H9 (cell line): ENCODE measurements around the gene CLCNKA. TPM values are rescaled to one million over a fixed set of nuclear protein-coding genes. Genes with fewer than 3 reads are reported as not detected.
A peak's percentile ranks its signal among the peaks of the same experiment; 100 is the strongest.

Experiments
- DNase-seq: peaks from one replicate; pipeline ENCODE4 v3.0.0-alpha.2; 2017
- H2AFZ ChIP-seq: one replicate; pipeline ENCODE4 v1.6.1; 2013; ENCODE audit warnings: mild to moderate bottlenecking, low read length, control low read depth, moderate library complexity
- H2AK5ac ChIP-seq: 2 replicates; pipeline ENCODE4 v1.6.1; 2013; ENCODE audit warnings: low read length, control low read depth, mixed read lengths; ENCODE audit not compliant: insufficient read length
- H2BK120ac ChIP-seq: one replicate; pipeline ENCODE4 v1.6.1; 2013; ENCODE audit warnings: low read depth, mild to moderate bottlenecking, low read length, control low read depth, inconsistent platforms; ENCODE audit not compliant: poor library complexity, severe bottlenecking
- H2BK12ac ChIP-seq: 2 replicates; pipeline ENCODE4 v1.6.1; 2013; ENCODE audit warnings: low read length, control low read depth, mixed read lengths, low read depth; ENCODE audit not compliant: insufficient read length
- H2BK15ac ChIP-seq: 2 replicates; pipeline ENCODE4 v1.6.1; 2013; ENCODE audit warnings: low read depth, low read length, control low read depth
- H2BK20ac ChIP-seq: one replicate; pipeline ENCODE4 v1.6.1; 2013; ENCODE audit warnings: low read depth, mild to moderate bottlenecking, low read length, control low read depth, inconsistent platforms; ENCODE audit not compliant: poor library complexity, severe bottlenecking
- H2BK5ac ChIP-seq: 2 replicates; pipeline ENCODE4 v1.6.1; 2013; ENCODE audit warnings: low read length, control low read depth, mixed read lengths; ENCODE audit not compliant: insufficient read length
- H3K14ac ChIP-seq: 2 replicates; pipeline ENCODE4 v1.6.1; 2013; ENCODE audit warnings: low read length, control low read depth; ENCODE audit not compliant: insufficient read depth
- H3K18ac ChIP-seq: 2 replicates; pipeline ENCODE4 v1.6.1; 2013; ENCODE audit warnings: low read depth, mild to moderate bottlenecking, mixed read lengths, low read length, control low read depth; ENCODE audit not compliant: insufficient read length
- H3K23ac ChIP-seq: 2 replicates; pipeline ENCODE4 v1.6.1; 2013; ENCODE audit warnings: low read length, control low read depth, mixed read lengths, low read depth; ENCODE audit not compliant: insufficient read length
- H3K23me2 ChIP-seq: 2 replicates; pipeline ENCODE4 v1.6.1; 2013; ENCODE audit warnings: low read depth, mild to moderate bottlenecking, mixed read lengths, low read length, control low read depth; ENCODE audit not compliant: insufficient read length, poor library complexity, severe bottlenecking
- H3K27ac ChIP-seq: 2 replicates; pipeline ENCODE4 v1.5.1; 2013; ENCODE audit warnings: low read length, control low read depth, mixed read lengths, low read depth; ENCODE audit not compliant: insufficient read length
- H3K27me3 ChIP-seq: 2 replicates; pipeline ENCODE4 v1.6.1; 2013; ENCODE audit warnings: low read length, control low read depth, inconsistent platforms; ENCODE audit not compliant: insufficient read depth
- H3K4ac ChIP-seq: 2 replicates; pipeline ENCODE4 v1.6.1; 2013; ENCODE audit warnings: low read depth, mild to moderate bottlenecking, control low read depth, inconsistent platforms, low read length, moderate library complexity
- H3K4me1 ChIP-seq: 2 replicates; pipeline ENCODE4 v1.6.1; 2013; ENCODE audit warnings: low read length, control low read depth, inconsistent platforms; ENCODE audit not compliant: insufficient read depth
- H3K4me2 ChIP-seq: 2 replicates; pipeline ENCODE4 v1.6.1; 2013; ENCODE audit warnings: low read length, control low read depth, mixed read lengths; ENCODE audit not compliant: insufficient read length, insufficient read depth
- H3K56ac ChIP-seq: 2 replicates; pipeline ENCODE4 v1.6.1; 2013; ENCODE audit warnings: low read depth, mild to moderate bottlenecking, mixed read lengths, low read length, control low read depth; ENCODE audit not compliant: insufficient read length
- H3K79me1 ChIP-seq: 2 replicates; pipeline ENCODE4 v1.6.1; 2013; ENCODE audit warnings: low read depth, mild to moderate bottlenecking, moderate library complexity, low read length, control low read depth, inconsistent platforms; ENCODE audit not compliant: insufficient read depth, poor library complexity, severe bottlenecking
- H3K79me2 ChIP-seq: 2 replicates; pipeline ENCODE4 v1.6.1; 2013; ENCODE audit warnings: low read length, control low read depth, inconsistent platforms; ENCODE audit not compliant: insufficient read depth
- H3K9ac ChIP-seq: 2 replicates; pipeline ENCODE4 v1.6.1; 2013; ENCODE audit warnings: low read length, control low read depth, mixed read lengths; ENCODE audit not compliant: insufficient read length; ENCODE audit errors: extremely low read depth
- H3K9me3 ChIP-seq: one replicate; pipeline ENCODE4 v1.6.1; 2013; ENCODE audit warnings: low read depth, low read length, inconsistent platforms; ENCODE audit not compliant: control insufficient read depth
- H3T11ph ChIP-seq: one replicate; pipeline ENCODE4 v1.6.1; 2013; ENCODE audit warnings: mild to moderate bottlenecking, low read length, control low read depth, inconsistent platforms
- H4K20me1 ChIP-seq: one replicate; pipeline ENCODE4 v1.6.1; 2013; ENCODE audit not compliant: control insufficient read depth, insufficient read length, insufficient read depth
- H4K5ac ChIP-seq: 2 replicates; pipeline ENCODE4 v1.6.1; 2013; ENCODE audit warnings: low read depth, mild to moderate bottlenecking, mixed read lengths, low read length, control low read depth; ENCODE audit not compliant: insufficient read length
- H4K8ac ChIP-seq: replicated peaks from 2 replicates; pipeline ENCODE4 v1.6.1; 2013; ENCODE audit warnings: low read length, control low read depth, mixed read lengths, low read depth; ENCODE audit not compliant: insufficient read length
- H4K91ac ChIP-seq: 2 replicates; pipeline ENCODE4 v1.6.1; 2013; ENCODE audit warnings: low read depth, mild to moderate bottlenecking, moderate library complexity, mixed read lengths, low read length, control low read depth; ENCODE audit not compliant: insufficient read length
- H3K27ac Mint-ChIP-seq, 3 experiments: 2 replicates in 2 of 3; 3 replicates in 1 of 3; pipeline ENCODE4 v1.8.0; 2020 to 2021; ENCODE audit warnings: mixed read lengths in 3 of 3, mild to moderate bottlenecking in 1 of 3, moderate library complexity in 1 of 3
- H3K27me3 Mint-ChIP-seq: 2 replicates; pipeline ENCODE4 v1.8.0; 2021; ENCODE audit warnings: low read depth, mild to moderate bottlenecking, moderate library complexity, mixed read lengths
- H3K36me3 Mint-ChIP-seq, 3 experiments: 2 replicates in 2 of 3; 3 replicates in 1 of 3; pipeline ENCODE4 v1.8.0; 2020 to 2021; ENCODE audit warnings: low read depth in 3 of 3, mixed read lengths in 3 of 3; ENCODE audit not compliant: insufficient read depth in 1 of 3
- H3K4me1 Mint-ChIP-seq, 2 experiments: 2 replicates each; pipeline ENCODE4 v1.8.0; 2020; ENCODE audit warnings: mixed read lengths in 2 of 2
- H3K4me3 Mint-ChIP-seq, 2 experiments: 2 replicates in 1 of 2; 3 replicates in 1 of 2; pipeline ENCODE4 v1.8.0; 2020 to 2021; ENCODE audit warnings: mild to moderate bottlenecking in 2 of 2, mixed read lengths in 2 of 2, moderate library complexity in 1 of 2
- H3K9me3 Mint-ChIP-seq, 2 experiments: 2 replicates in 1 of 2; 3 replicates in 1 of 2; pipeline ENCODE4 v1.8.0; 2020; ENCODE audit warnings: mild to moderate bottlenecking in 2 of 2, mixed read lengths in 2 of 2, moderate library complexity in 1 of 2
- WGBS: extraction: QIAGEN DNeasy Blood & Tissue Kit; methylation state at CpG from one replicate; pipeline ENCODE4 v1.1.7; 2013; ENCODE audit warnings: missing lambda C conversion rate, low lambda C conversion rate, mixed read lengths; ENCODE audit not compliant: insufficient read length; ENCODE audit errors: extremely low coverage; 5-methylcytosine and 5-hydroxymethylcytosine counted together
- total RNA-seq: library from RNA; stranded (reverse); gene quantifications from 2 replicates; pipeline ENCODE4 v1.2.1, GENCODE V29; 2021
- TF ChIP-seq, protein P1 (sequence below): fragments of 200-600 bp; sonication (generic); conservative IDR thresholded peaks from 3 replicates; pipeline ENCODE4 v1.8.0; 2021; ENCODE audit warnings: antibody characterized with exemption, mild to moderate bottlenecking

The CLCNKA gene
- total RNA-seq, 1 experiment from 2014 or later = 0.98 TPM

DNA sequence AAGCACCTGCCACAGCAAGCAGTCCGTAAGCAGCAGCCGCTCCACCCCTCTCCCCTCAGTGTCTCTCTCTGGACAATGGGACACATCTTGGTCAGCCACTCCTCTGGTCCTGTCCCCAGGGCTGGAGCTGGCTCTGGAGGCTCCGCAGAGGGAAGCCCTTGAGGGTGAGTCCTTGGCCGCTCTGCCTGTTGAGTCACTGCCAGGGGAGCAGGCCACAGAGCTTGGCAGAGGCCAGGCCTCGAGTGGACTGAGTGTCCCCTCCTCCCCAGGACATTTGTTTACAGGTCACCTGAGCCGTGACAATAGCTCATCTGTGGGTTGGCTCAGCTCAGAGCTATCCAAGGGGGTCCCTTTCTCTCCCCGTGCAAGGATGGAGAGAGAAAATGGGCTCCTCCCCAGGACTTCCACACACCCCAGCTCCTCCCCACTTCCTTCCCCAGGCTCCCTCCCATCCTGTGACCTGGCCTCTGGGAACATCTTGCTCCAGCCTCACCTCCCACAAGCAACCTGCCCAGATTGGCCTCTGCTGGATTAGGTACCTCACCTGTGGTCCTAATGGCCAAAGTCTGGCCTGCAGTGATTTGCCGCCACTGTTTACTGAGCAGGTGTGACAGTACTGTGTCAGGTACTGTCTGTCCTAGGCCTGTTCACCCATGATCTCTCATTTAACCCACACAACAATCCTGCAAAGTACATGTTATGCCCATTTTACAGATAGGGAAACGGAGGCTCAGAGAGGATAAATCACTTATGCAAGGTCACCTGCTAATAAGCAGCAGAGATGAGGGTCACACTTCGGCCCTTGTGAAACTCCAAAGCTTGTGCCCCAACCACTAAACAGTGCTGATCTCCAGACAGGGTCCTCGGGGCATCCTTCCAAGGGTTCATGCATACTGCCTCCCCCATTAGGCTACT is 46.8 kb downstream of the CLCNKA start:
- no peak overlapping the region for H3K56ac ChIP-seq
- H2AK5ac ChIP-seq = no peak overlapping the region
- H3K27ac ChIP-seq = no peak overlapping the region
- WGBS = no CpG with 5 or more reads among the region's 11 CpGs
- H4K5ac ChIP-seq = no peak overlapping the region
- H3K79me2 ChIP-seq = no peaks in the 10 kb centered on the region
- Mint-ChIP-seq H3K27ac (0 out of 7 replicates have a peak overlapping the region, but pooled peaks of 1 of the 3 experiments have one; percentile 32), H3K27me3 (peaks cover 47% of the 10 kb centered on the region), H3K36me3 (no peaks in the 10 kb centered on the region), H3K4me3 (no peak overlapping the region; a peak in 1 of 5 replicates), H3K9me3 (no peaks in the 10 kb centered on the region), H3K4me1 (peaks cover 27 to 48% of the 10 kb centered on the region in 2 experiments)
- H3T11ph ChIP-seq = no peak overlapping the region
- H2BK15ac ChIP-seq = no peak overlapping the region
- no peak overlapping the region for H3K23ac ChIP-seq
- H3K4ac ChIP-seq = no peak overlapping the region
- H3K79me1 ChIP-seq = no peaks in the 10 kb centered on the region
- H4K91ac ChIP-seq = no peak overlapping the region
- H3K4me1 ChIP-seq = peaks cover 3% of the 10 kb centered on the region; the same call in 1 of the 2 replicates
- H2BK12ac ChIP-seq = no peak overlapping the region
- H2BK20ac ChIP-seq = no peak overlapping the region
- H2AFZ ChIP-seq = no peak overlapping the region
- H2BK5ac ChIP-seq = no peak overlapping the region
- no peaks in the 10 kb centered on the region for H3K9me3 ChIP-seq
- H3K4me2 ChIP-seq = no peak overlapping the region
- H4K8ac ChIP-seq = no peak overlapping the region
- no peak overlapping the region; the same call in 1 of the 2 replicates for H3K14ac ChIP-seq
- no peak overlapping the region for H3K18ac ChIP-seq
- no peaks in the 10 kb centered on the region for H4K20me1 ChIP-seq
- no peak overlapping the region for H3K9ac ChIP-seq
- no peak for DNase-seq
- H3K23me2 ChIP-seq = peaks cover 1% of the 10 kb centered on the region
- no peak overlapping the region for H2BK120ac ChIP-seq
- no peaks in the 10 kb centered on the region; the same call in 1 of the 2 replicates for H3K27me3 ChIP-seq
- TF ChIP-seq, protein P1, sequence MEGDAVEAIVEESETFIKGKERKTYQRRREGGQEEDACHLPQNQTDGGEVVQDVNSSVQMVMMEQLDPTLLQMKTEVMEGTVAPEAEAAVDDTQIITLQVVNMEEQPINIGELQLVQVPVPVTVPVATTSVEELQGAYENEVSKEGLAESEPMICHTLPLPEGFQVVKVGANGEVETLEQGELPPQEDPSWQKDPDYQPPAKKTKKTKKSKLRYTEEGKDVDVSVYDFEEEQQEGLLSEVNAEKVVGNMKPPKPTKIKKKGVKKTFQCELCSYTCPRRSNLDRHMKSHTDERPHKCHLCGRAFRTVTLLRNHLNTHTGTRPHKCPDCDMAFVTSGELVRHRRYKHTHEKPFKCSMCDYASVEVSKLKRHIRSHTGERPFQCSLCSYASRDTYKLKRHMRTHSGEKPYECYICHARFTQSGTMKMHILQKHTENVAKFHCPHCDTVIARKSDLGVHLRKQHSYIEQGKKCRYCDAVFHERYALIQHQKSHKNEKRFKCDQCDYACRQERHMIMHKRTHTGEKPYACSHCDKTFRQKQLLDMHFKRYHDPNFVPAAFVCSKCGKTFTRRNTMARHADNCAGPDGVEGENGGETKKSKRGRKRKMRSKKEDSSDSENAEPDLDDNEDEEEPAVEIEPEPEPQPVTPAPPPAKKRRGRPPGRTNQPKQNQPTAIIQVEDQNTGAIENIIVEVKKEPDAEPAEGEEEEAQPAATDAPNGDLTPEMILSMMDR = no peak
